Muscle layer of duodenum (tissue), 2 donors: ENCODE results near the gene SYT14.
"Not testable (repeated sequence)": the region's sequence is repeated elsewhere in the genome, so short reads cannot be mapped to it uniquely, and the experiment has no call there.

Source experiments
- H3K27ac ChIP-seq: one replicate; pipeline ENCODE4 v1.7.0; 2013; ENCODE audit warnings: mild to moderate bottlenecking, low read length
- H3K27me3 ChIP-seq: one replicate; pipeline ENCODE4 v1.7.0; 2013; ENCODE audit warnings: low read depth, mild to moderate bottlenecking, control low read depth, low read length
- H3K36me3 ChIP-seq, 2 donors: one replicate each; pipeline ENCODE4 v1.7.0; 2013; ENCODE audit warnings: low read length in 2 of 2, control low read depth in 1 of 2, mild to moderate bottlenecking in 1 of 2; ENCODE audit not compliant: insufficient read depth in 2 of 2, control insufficient read depth in 1 of 2
- H3K4me1 ChIP-seq, 2 donors: one replicate each; pipeline ENCODE4 v1.7.0; 2013; ENCODE audit warnings: low read length in 2 of 2, mild to moderate bottlenecking in 2 of 2, control low read depth in 1 of 2, moderate library complexity in 1 of 2; ENCODE audit not compliant: insufficient read depth in 2 of 2, control insufficient read depth in 1 of 2
- H3K4me3 ChIP-seq, 2 donors: one replicate each; pipeline ENCODE4 v1.7.0; 2013; ENCODE audit warnings: low read length in 2 of 2, low read depth in 1 of 2, mild to moderate bottlenecking in 1 of 2
- H3K9me3 ChIP-seq, 2 donors: one replicate each; pipeline ENCODE4 v1.7.0; 2013; ENCODE audit warnings: low read length in 2 of 2, control low read depth in 1 of 2, mild to moderate bottlenecking in 1 of 2; ENCODE audit not compliant: control insufficient read depth in 1 of 2
- donor health status: healthy.

Gene SYT14

GRCh38 chr1:209945377-209945776 lies 7.4 kb downstream of the SYT14 start:
- no peaks in the 10 kb centered on the region for H3K9me3 ChIP-seq
- H3K4me1 ChIP-seq: no peaks in the 10 kb centered on the region
- H3K36me3 ChIP-seq: no peaks in the 10 kb centered on the region
- H3K27me3 ChIP-seq: no peaks in the 10 kb centered on the region
- no peak overlapping the region for H3K4me3 ChIP-seq
- H3K27ac ChIP-seq: no peak overlapping the region

GRCh38 chr1:209948155-209948554 lies 10.1 kb downstream of the SYT14 start:
- Histone ChIP-seq H3K4me3 (no peak overlapping the region), H3K4me1 (no peaks in the 10 kb centered on the region), H3K27me3 (no peaks in the 10 kb centered on the region), H3K9me3 (no peaks in the 10 kb centered on the region), H3K36me3 (no peaks in the 10 kb centered on the region), H3K27ac (no peak overlapping the region)

GRCh38 chr1:209956116-209956515 lies 18.1 kb downstream of the SYT14 start:
- Histone ChIP-seq H3K27ac (no peak overlapping the region), H3K27me3 (no peaks in the 10 kb centered on the region)

GRCh38 chr1:209959623-209960022 lies 21.6 kb downstream of the SYT14 start:
- H3K4me3 ChIP-seq: no peak overlapping the region
- H3K27ac ChIP-seq: no peak overlapping the region
- H3K36me3 ChIP-seq: no peaks in the 10 kb centered on the region
- H3K27me3 ChIP-seq: no peaks in the 10 kb centered on the region
- H3K9me3 ChIP-seq: no peaks in the 10 kb centered on the region
- no peaks in the 10 kb centered on the region for H3K4me1 ChIP-seq

More at GRCh38 chr1:209956116-209956515, 18.1 kb downstream of the SYT14 start:
- H3K4me1 ChIP-seq: no peaks in the 10 kb centered on the region
- H3K9me3 ChIP-seq: no peaks in the 10 kb centered on the region
- no peak overlapping the region for H3K4me3 ChIP-seq
- no peaks in the 10 kb centered on the region for H3K36me3 ChIP-seq

- Histone ChIP-seq H3K36me3 (no peaks in the 10 kb centered on the region), H3K4me3 (no peak overlapping the region), H3K27ac (no peak overlapping the region), H3K9me3 (no peaks in the 10 kb centered on the region), H3K4me1 (no peaks in the 10 kb centered on the region), H3K27me3 (no peaks in the 10 kb centered on the region)
These were observed 22.9 kb downstream of the SYT14 start for GRCh38 chr1:209960926-209961325.

GRCh38 chr1:209962388-209962787 lies 24.4 kb downstream of the SYT14 start:
- Histone ChIP-seq H3K27me3 (no peaks in the 10 kb centered on the region), H3K9me3 (no peaks in the 10 kb centered on the region), H3K4me3 (no peak overlapping the region), H3K27ac (no peak overlapping the region), H3K4me1 (no peaks in the 10 kb centered on the region), H3K36me3 (no peaks in the 10 kb centered on the region)

GRCh38 chr1:209962856-209963255 lies 24.8 kb downstream of the SYT14 start:
- H3K4me3 ChIP-seq: no peak overlapping the region
- H3K27me3 ChIP-seq: no peaks in the 10 kb centered on the region
- H3K9me3 ChIP-seq: no peaks in the 10 kb centered on the region
- no peaks in the 10 kb centered on the region for H3K36me3 ChIP-seq
- H3K4me1 ChIP-seq: no peaks in the 10 kb centered on the region
- H3K27ac ChIP-seq: no peak overlapping the region

GRCh38 chr1:209965996-209966395 lies 28.0 kb downstream of the SYT14 start:
- no peak overlapping the region for H3K27ac ChIP-seq
- no peaks in the 10 kb centered on the region for H3K9me3 ChIP-seq
- H3K36me3 ChIP-seq: no peaks in the 10 kb centered on the region
- no peaks in the 10 kb centered on the region for H3K27me3 ChIP-seq
- H3K4me3 ChIP-seq: no peak overlapping the region
- H3K4me1 ChIP-seq: no peaks in the 10 kb centered on the region

GRCh38 chr1:209978721-209979120 lies 40.7 kb downstream of the SYT14 start:
- H3K4me3 ChIP-seq, H3K9me3 ChIP-seq: not testable (repeated sequence)

GRCh38 chr1:209983953-209984352 lies 45.9 kb downstream of the SYT14 start:
- no peaks in the 10 kb centered on the region for H3K27me3 ChIP-seq
- H3K4me3 ChIP-seq: no peak overlapping the region
- H3K4me1 ChIP-seq: no peaks in the 10 kb centered on the region
- no peaks in the 10 kb centered on the region for H3K36me3 ChIP-seq
- no peak overlapping the region for H3K27ac ChIP-seq
- peaks cover 0 to 5% of the 10 kb centered on the region in 2 donors for H3K9me3 ChIP-seq

More at GRCh38 chr1:209978721-209979120, 40.7 kb downstream of the SYT14 start:
- H3K36me3 ChIP-seq, H3K27me3 ChIP-seq, H3K4me1 ChIP-seq, H3K27ac ChIP-seq: not testable (repeated sequence)

- no peaks in the 10 kb centered on the region for H3K4me1 ChIP-seq
- H3K9me3 ChIP-seq: peaks cover 0 to 5% of the 10 kb centered on the region in 2 donors
- no peak overlapping the region for H3K4me3 ChIP-seq
- no peaks in the 10 kb centered on the region for H3K27me3 ChIP-seq
- no peak overlapping the region for H3K27ac ChIP-seq
- no peaks in the 10 kb centered on the region for H3K36me3 ChIP-seq
These were observed 47.0 kb downstream of the SYT14 start for GRCh38 chr1:209985002-209985401.

GRCh38 chr1:209988706-209989105 lies 50.7 kb downstream of the SYT14 start:
- Histone ChIP-seq H3K4me1 (no peaks in the 10 kb centered on the region), H3K9me3 (peaks cover 0 to 5% of the 10 kb centered on the region in 2 donors), H3K27me3 (no peaks in the 10 kb centered on the region), H3K27ac (no peak overlapping the region), H3K36me3 (no peaks in the 10 kb centered on the region), H3K4me3 (no peak overlapping the region)
